Ascending aorta (tissue), 2 donors: ENCODE data around the gene CAMK1D. TPM values are rescaled to one million over a fixed set of nuclear protein-coding genes. Genes with fewer than 3 reads are reported as not detected.

Source experiments
- DNase-seq, 2 donors: peaks; one replicate each; pipeline ENCODE4 v3.0.0-alpha.2; 2019; ENCODE audit warnings: low spot score in 2 of 2
- H3K27ac ChIP-seq, 2 donors: fragments of 200-600 bp; sonication (generic); one replicate each; pipeline ENCODE4 v1.5.1; 2016 to 2017; ENCODE audit warnings: mild to moderate bottlenecking in 1 of 2
- H3K27me3 ChIP-seq: fragments of 200-600 bp; sonication (generic); one replicate; pipeline ENCODE4 v1.5.1; 2017
- H3K36me3 ChIP-seq, 2 donors: fragments of 200-600 bp; sonication (generic); one replicate each; pipeline ENCODE4 v1.5.1; 2016
- H3K4me1 ChIP-seq, 2 donors: fragments of 200-600 bp; sonication (generic); one replicate each; pipeline ENCODE4 v1.5.1; 2016 to 2017; ENCODE audit warnings: mild to moderate bottlenecking in 1 of 2
- H3K4me3 ChIP-seq, 2 donors: fragments of 200-600 bp; sonication (generic); one replicate each; pipeline ENCODE4 v1.5.1; 2016 to 2017; ENCODE audit warnings: mild to moderate bottlenecking in 1 of 2
- H3K9me3 ChIP-seq, 2 donors: fragments of 200-600 bp; sonication (generic); one replicate each; pipeline ENCODE4 v1.5.1; 2016
- CTCF ChIP-seq, 3 experiments: fragments of 200-600 bp in 2 of 3; fragments of 450-650 bp in 1 of 3; sonication (generic) in 2 of 3; IDR thresholded peaks; one replicate each; pipeline ENCODE4 v1.5.1; 2016 to 2019; ENCODE audit warnings: antibody characterized with exemption in 3 of 3, mild to moderate bottlenecking in 1 of 3, moderate library complexity in 1 of 3
- intact Hi-C: fragments of 100-400 bp; cut with DNase I; formaldehyde crosslinking; loops from one replicate; pipeline ENCODE4 v1.15.1; 2023
- total RNA-seq: library from RNA; depleted of rRNA; stranded (reverse); fragments of >200 nt; gene quantifications from one replicate; pipeline ENCODE4 v1.1.0, GENCODE V29; 2016

CAMK1D gene
- total RNA-seq, 1 donor from 2014 or later = 4.2 TPM

GRCh38 chr10:12459762-12460161 is 110.4 kb downstream of the CAMK1D start:
- Histone ChIP-seq H3K4me3 (peak overlapping the region in 1 of 2 donors; percentile 5), H3K27me3 (no peaks in the 10 kb centered on the region), H3K27ac (no peak overlapping the region), H3K9me3 (no peaks in the 10 kb centered on the region), H3K36me3 (no peaks in the 10 kb centered on the region), H3K4me1 (no peaks in the 10 kb centered on the region)
- TF ChIP-seq CTCF (IDR thresholded peaks at IDR 0.05) = no peak
- DNase-seq = no peak
- intact Hi-C loops = no loop called here

GRCh38 chr10:12463459-12463838 is 114.1 kb downstream of the CAMK1D start:
- no peak for DNase-seq
- TF ChIP-seq CTCF (IDR thresholded peaks at IDR 0.05) = no peak
- Histone ChIP-seq H3K4me1 (no peaks in the 10 kb centered on the region), H3K27me3 (no peaks in the 10 kb centered on the region), H3K4me3 (no peak overlapping the region), H3K36me3 (no peaks in the 10 kb centered on the region), H3K27ac (no peak overlapping the region), H3K9me3 (no peaks in the 10 kb centered on the region)
- intact Hi-C loops = no loop called here

GRCh38 chr10:12465385-12466136 is 116.2 kb downstream of the CAMK1D start:
- H3K27me3 ChIP-seq = no peaks in the 10 kb centered on the region
- H3K36me3 ChIP-seq = no peaks in the 10 kb centered on the region
- intact Hi-C loops = no loop called here
- no peaks in the 10 kb centered on the region for H3K4me1 ChIP-seq
- no peak overlapping the region for H3K4me3 ChIP-seq
- H3K9me3 ChIP-seq = no peaks in the 10 kb centered on the region
- no peak overlapping the region for H3K27ac ChIP-seq
- no peak for TF ChIP-seq CTCF (IDR thresholded peaks at IDR 0.05)
- no peak for DNase-seq

DNA sequence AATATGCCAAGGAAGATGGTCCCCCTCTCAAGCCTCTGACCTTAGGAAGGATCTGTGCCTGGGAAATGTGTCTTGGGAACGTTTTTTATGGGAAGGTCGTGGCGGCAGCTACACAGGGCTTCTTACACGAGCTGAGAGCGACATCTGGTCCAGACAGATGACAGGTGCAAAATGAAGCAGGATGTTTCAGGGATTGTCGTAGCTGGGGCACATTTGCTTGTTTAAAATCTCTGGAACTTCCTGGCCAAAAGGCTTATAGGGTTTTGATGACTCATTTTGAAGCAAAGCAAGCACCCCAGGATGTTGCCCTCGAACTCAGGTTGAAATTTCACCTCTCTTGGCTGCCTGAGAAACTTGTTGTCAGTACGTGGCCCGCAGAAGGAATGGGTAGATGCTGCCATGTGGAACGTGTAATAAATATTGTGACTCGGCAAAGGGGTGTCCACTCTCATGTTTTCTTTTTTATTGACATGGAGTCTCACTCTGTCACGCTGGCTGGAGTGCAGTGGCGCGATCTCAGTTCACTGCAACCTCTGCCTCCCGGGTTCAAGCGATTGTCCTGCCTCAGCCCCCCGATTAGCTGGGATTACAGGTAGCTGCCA is 117.5 kb downstream of the CAMK1D start:
- Histone ChIP-seq H3K36me3 (no peaks in the 10 kb centered on the region), H3K27ac (no peak overlapping the region)
- intact Hi-C loops = no loop called here

DNA sequence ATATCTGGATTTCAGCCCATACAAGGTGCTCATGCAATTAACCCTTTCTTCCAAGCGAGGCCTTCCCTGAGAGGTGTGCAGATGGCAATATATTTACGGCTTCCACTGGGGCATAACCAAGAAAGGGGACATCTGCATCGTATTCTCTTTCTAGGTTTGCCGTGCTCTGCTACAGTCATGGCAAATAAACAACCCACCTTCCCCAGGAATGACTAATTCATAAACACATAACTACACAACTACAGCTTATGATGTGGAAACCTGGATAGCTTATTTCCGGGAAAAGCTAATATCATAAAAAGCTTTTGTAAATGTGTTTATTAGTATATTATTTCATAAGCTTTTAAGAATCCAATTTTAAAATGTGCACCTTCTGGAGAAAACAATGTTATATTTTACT is 120.0 kb downstream of the CAMK1D start:
- Histone ChIP-seq H3K4me3 (no peak overlapping the region), H3K9me3 (no peaks in the 10 kb centered on the region), H3K27ac (no peak overlapping the region), H3K36me3 (no peaks in the 10 kb centered on the region), H3K4me1 (no peaks in the 10 kb centered on the region), H3K27me3 (no peaks in the 10 kb centered on the region)
- intact Hi-C loops = no loop called here
- TF ChIP-seq CTCF (IDR thresholded peaks at IDR 0.05) = no peak
- no peak for DNase-seq

More for the DNA sequence above, 117.5 kb downstream of the CAMK1D start:
- DNase-seq = no peak
- H3K4me1 ChIP-seq = no peaks in the 10 kb centered on the region
- no peaks in the 10 kb centered on the region for H3K27me3 ChIP-seq
- no peaks in the 10 kb centered on the region for H3K9me3 ChIP-seq
- TF ChIP-seq CTCF (IDR thresholded peaks at IDR 0.05) = no peak
- no peak overlapping the region for H3K4me3 ChIP-seq
